Progenitor cell of endocrine pancreas (in vitro differentiated cells): ENCODE measurements around the gene MYO9B. TPM values are rescaled to one million over a fixed set of nuclear protein-coding genes. Genes with fewer than 3 reads are reported as not detected.

Source experiments
- DNase-seq: peaks from one replicate; pipeline ENCODE4 v3.0.0; 2021; ENCODE audit warnings: low spot score; ENCODE audit not compliant: unreplicated experiment
- H3K27ac Mint-ChIP-seq: 2 replicates; pipeline ENCODE4 v1.8.0; 2021; ENCODE audit warnings: mild to moderate bottlenecking, moderate library complexity, mixed read lengths
- H3K27me3 Mint-ChIP-seq: 2 replicates; pipeline ENCODE4 v1.8.0; 2021; ENCODE audit warnings: mixed read lengths
- H3K36me3 Mint-ChIP-seq: 2 replicates; pipeline ENCODE4 v1.8.0; 2022; ENCODE audit warnings: mixed read lengths; ENCODE audit not compliant: insufficient read depth
- H3K4me1 Mint-ChIP-seq: 2 replicates; pipeline ENCODE4 v1.8.0; 2021; ENCODE audit warnings: low read depth, mixed read lengths
- H3K4me3 Mint-ChIP-seq: 2 replicates; pipeline ENCODE4 v1.8.0; 2021; ENCODE audit warnings: low read depth, mild to moderate bottlenecking, moderate library complexity, mixed read lengths
- H3K9me3 Mint-ChIP-seq: 2 replicates; pipeline ENCODE4 v1.8.0; 2021; ENCODE audit warnings: low read depth, mixed read lengths
- total RNA-seq: library from RNA; stranded (reverse); gene quantifications from 2 replicates; pipeline ENCODE4 v1.2.1, GENCODE V29; 2021
- TF ChIP-seq, protein P1 (sequence below): fragments of 200-600 bp; sonication (generic); IDR thresholded peaks from one replicate; pipeline ENCODE4 v1.5.0; 2021; ENCODE audit warnings: antibody characterized with exemption, mild to moderate bottlenecking; ENCODE audit not compliant: unreplicated experiment

Gene MYO9B
- total RNA-seq, 1 donor from 2014 or later = 79.7 TPM

DNA sequence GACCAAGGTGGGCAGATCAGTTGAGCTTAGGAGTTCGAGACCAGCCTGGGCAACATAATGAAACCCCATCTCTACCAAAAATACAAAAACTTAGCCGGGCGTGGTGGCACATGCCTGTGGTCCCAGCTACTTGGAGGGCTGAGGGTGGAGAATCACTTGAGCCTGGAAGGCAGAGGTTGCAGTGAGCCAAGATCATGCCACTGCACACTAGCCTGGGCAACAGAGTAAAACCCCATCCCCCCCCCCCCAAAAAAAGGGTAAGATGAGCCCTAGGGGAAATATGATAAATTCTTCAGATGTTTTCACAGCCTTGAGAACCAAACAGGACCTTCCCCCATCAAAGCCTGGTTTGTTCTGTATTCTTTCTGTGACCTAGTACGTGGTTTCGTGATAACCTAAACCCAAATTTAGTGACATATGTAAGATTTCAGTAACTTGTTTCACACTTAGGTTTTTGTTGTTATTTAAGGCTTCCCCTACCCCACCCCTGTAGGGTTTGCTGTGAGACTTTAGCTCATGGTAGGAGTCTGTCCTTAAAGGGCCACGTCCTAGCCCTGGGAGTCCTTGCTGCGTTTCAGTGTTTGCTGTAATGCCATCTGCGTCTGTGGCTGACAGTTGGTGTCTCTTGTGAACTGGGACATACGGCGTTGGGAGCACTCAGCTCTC, 49.6 kb downstream of the MYO9B start:
- H3K27ac Mint-ChIP-seq = no peak overlapping the region
- no peak overlapping the region for H3K4me3 Mint-ChIP-seq
- TF ChIP-seq, protein P1, sequence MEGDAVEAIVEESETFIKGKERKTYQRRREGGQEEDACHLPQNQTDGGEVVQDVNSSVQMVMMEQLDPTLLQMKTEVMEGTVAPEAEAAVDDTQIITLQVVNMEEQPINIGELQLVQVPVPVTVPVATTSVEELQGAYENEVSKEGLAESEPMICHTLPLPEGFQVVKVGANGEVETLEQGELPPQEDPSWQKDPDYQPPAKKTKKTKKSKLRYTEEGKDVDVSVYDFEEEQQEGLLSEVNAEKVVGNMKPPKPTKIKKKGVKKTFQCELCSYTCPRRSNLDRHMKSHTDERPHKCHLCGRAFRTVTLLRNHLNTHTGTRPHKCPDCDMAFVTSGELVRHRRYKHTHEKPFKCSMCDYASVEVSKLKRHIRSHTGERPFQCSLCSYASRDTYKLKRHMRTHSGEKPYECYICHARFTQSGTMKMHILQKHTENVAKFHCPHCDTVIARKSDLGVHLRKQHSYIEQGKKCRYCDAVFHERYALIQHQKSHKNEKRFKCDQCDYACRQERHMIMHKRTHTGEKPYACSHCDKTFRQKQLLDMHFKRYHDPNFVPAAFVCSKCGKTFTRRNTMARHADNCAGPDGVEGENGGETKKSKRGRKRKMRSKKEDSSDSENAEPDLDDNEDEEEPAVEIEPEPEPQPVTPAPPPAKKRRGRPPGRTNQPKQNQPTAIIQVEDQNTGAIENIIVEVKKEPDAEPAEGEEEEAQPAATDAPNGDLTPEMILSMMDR = no peak
- peaks cover 4% of the 10 kb centered on the region for H3K36me3 Mint-ChIP-seq
- H3K9me3 Mint-ChIP-seq = no peaks in the 10 kb centered on the region
- no peak for DNase-seq
- H3K4me1 Mint-ChIP-seq = no peaks in the 10 kb centered on the region
- H3K27me3 Mint-ChIP-seq = no peaks in the 10 kb centered on the region

DNA sequence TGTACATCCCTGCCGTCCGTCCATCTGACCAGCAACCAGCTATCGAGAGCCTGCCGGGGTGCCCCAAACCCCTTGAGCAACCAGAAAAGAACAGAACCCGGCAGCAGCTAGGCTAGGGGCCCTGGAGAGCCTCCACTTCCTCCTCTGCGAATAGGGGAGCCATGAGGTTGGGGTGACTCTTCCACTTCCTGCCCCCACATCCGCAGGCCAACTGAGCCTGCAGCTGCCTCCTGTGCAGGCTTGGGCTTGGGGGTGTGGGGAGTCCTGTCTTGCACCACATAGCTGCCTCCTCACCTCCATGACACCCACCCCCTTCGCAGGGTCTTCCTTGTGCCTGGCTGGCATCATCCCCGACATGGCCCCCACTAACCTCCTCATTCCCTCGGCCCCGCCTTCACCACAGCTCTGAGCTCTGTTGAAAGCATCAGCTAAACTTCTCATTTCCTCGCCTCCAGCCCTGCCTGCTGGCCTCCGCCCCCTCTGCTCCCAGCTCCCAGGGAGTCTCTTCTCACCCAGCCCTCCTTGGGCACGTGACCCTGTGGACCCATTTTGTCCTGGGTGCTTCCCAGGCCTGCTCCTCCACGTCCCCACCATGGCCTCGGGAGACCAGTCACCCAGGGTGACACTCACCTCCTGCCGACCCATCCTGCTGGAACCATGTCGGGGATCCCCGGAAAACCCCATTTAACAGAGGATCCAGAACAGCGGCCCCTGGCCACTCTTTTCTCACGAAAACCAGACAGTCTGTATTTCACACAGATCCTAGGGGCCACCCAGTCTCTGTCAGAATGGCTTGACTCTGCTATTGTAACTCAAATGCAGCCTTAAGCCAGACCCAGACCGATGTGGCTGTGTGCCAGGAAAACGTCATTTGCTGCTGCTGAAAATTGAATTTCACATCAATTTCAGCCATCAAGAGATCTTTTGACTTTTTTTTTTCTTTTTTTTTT, 50.4 kb downstream of the MYO9B start:
- Mint-ChIP-seq H3K4me3 (no peak overlapping the region), H3K4me1 (no peaks in the 10 kb centered on the region), H3K27ac (peak overlapping the region; percentile 18), H3K27me3 (no peaks in the 10 kb centered on the region), H3K9me3 (no peaks in the 10 kb centered on the region), H3K36me3 (peaks cover 4% of the 10 kb centered on the region)
- TF ChIP-seq, protein P1 = no peak
- no peak for DNase-seq

DNA sequence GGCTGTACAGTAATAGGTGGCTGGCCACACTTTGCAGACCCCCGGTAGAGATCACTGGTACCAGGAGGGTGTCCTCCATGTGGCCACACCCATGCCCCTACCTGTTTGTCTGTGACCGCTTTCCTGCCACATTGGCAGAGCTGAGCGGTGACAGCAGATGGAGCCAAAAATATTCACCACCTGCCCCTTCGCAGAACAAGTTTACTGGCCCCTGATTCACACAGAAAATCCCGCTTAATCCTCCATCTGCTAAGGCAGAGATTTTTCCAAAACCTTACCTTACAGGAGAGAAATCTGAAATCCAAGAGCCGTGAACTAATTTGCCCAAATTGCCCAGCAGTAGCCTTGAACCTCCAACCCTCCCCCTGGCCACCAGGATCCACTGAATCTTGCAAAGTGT, 52.1 kb downstream of the MYO9B start:
- no peaks in the 10 kb centered on the region for H3K4me1 Mint-ChIP-seq
- no peak overlapping the region for H3K27ac Mint-ChIP-seq
- H3K27me3 Mint-ChIP-seq = no peaks in the 10 kb centered on the region
- no peak for DNase-seq
- no peak overlapping the region for H3K4me3 Mint-ChIP-seq
- TF ChIP-seq, protein P1 = no peak
- no peaks in the 10 kb centered on the region for H3K9me3 Mint-ChIP-seq
- peaks cover 3% of the 10 kb centered on the region for H3K36me3 Mint-ChIP-seq

DNA sequence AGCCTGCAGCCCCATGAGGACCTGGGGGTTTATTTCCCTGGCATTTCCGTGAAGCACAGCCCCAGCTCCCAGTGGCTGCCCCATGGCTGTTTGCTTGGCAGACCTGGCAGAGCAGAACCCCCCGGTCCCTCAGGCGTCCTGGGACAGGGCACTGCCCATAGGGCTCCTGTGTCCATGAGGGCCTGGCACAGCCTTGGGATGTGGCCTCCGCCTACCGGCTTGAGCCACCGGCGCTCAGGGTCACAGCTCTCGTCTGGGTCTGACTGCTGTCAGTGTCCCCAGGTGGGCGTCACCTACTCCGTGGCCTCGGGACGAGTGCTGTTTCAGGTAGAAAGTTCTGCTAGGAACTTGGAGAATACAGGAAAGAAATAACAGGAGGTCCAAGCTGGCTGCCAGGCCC, 52.8 kb downstream of the MYO9B start:
- DNase-seq = no peak

DNA sequence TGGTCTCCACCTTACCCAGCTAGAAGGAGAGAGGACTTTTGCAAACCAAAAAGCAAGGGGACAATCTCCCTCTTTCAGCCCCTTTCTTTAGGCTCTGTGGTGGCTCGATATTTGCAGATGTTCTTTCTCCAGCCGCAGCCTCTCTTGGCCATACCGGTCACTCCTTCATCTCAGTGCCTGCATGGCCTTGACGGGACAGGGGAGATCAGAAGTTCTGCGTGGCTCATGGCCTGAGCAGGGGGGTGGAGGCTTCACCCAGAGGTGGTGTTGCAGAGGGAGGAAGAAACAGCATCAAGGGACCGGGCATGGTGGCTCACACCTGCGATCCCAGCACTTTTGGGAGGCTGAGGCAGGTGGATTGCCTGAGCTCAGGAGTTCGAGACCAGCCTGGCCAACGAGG, 53.2 kb downstream of the MYO9B start:
- TF ChIP-seq, protein P1 = no peak
- no peaks in the 10 kb centered on the region for H3K4me1 Mint-ChIP-seq
- H3K27me3 Mint-ChIP-seq = no peaks in the 10 kb centered on the region
- H3K4me3 Mint-ChIP-seq = no peak overlapping the region
- H3K27ac Mint-ChIP-seq = peak overlapping the region; percentile 24
- no peak for DNase-seq
- H3K36me3 Mint-ChIP-seq = peaks cover 1% of the 10 kb centered on the region
- no peaks in the 10 kb centered on the region for H3K9me3 Mint-ChIP-seq

More for the DNA sequence above, 52.8 kb downstream of the MYO9B start:
- Mint-ChIP-seq H3K9me3 (no peaks in the 10 kb centered on the region), H3K27ac (no peak overlapping the region), H3K4me1 (no peaks in the 10 kb centered on the region), H3K4me3 (no peak overlapping the region), H3K36me3 (peaks cover 1% of the 10 kb centered on the region), H3K27me3 (no peaks in the 10 kb centered on the region)
- TF ChIP-seq, protein P1 = no peak
